Posterior cingulate gyrus (tissue), 11 donors: ENCODE data around the gene PLEKHA6.

Experiments
- DNase-seq, 10 donors: peaks; one replicate each; pipeline versions ENCODE4 v3.0.0 to v3.0.0-alpha.2; 2020 to 2021; ENCODE audit warnings: mixed read lengths in 3 of 10
- intact Hi-C: fragments of 100-400 bp; cut with DNase I; formaldehyde crosslinking; loops from one replicate; pipeline ENCODE4 v1.15.1; 2023

The PLEKHA6 gene

DNA sequence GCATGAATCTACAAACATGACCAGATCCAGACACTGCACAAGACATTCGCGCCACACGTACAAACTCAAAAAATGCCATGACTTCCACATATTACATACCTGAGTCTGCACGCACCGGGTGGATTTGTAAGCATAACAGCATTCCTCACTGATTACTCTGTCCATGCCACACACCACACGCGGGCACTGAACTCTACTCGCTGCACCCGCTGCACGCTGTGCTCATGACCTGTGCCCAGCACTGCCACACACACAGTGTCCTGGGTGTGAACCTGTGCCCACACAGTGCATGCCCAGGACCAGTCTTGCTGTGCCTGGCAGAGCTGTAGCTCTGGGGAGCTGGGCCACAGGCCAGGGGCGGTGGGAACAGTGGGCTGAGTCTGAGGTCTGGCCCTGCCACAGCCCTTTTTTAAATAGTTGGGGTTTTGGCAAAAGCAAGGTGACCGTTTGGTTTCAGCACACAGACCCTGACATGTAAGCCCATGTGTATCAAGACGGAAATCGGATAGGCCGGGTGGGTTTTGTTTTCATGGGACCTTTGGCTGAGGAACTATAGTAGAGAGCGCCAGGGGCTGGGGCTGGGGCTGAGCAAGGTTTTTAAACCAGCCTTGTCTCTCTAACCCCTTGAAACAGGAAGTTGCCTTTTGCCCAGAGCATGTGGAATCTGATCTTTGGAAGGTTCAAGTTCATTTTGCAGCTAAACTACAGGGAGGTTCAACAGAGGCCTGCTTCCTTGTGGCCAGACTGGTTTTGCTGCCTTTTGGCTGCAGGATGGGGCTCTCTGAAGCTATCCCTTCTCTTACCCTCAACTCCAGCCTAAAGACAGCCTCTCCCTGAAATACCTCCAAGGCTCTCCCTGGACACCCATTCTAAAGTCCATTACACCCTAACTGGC, 133.6 kb downstream of the PLEKHA6 start:
- intact Hi-C loops = no loop called here
- DNase-seq = peak in 1 of 10 donors; percentile 60

DNA sequence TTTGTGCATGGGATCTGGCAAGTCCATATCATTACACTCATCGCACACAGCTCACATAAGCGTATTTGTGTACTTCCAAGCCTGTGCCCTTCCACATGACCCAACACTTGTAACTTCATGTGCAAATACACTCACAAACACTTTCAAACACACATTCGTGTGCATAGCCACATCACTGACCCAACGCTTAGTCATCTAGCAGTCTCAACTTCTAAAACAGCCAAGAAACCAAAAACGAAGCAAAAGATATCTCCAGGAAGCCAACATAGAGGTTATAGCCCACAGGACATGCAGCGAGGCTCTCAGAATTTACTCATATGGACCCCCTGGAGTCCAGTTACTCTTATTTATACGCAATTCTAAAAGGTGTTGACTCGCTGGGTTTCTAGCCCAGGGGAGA, 135.1 kb downstream of the PLEKHA6 start:
- intact Hi-C loops = no loop called here
- DNase-seq = peak in 1 of 10 donors; percentile 9

DNA sequence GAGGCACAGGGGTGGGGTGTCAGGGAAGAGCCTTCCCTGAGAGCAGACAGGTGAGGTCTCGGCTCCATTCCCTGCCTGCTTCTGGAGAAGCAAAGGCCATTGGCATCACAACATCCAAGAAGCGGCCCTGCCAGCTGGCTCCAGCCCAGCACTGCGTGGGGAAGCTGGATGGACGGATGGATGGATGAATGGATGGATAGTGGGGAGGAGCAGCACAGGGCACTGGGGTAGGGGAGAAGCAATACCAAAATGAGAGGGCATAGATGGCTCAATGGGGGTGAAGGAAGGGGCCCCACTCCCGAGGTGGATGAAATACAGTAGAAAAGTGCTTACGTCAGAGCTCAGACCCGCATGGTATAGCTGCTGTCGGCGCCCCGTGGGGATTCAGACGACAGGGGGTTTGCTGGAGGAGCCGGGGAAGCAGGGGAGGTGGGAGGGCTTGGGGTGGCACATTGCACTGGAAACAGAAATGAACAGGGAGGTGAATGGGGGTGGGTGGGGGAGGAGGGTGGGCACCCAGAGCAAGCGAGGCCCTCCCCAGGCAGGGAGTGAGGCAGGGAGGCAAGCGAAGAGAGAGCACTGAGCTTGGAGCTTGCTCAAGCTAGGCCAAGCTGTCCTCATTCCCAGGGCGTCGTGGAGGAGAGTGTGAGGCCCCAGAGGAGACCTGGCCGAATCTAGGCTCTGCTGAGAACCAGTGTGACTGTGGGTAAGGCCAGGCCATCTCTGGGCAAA, 136.4 kb downstream of the PLEKHA6 start:
- DNase-seq = peak in 1 of 10 donors; percentile 61
- intact Hi-C loops = no loop called here

DNA sequence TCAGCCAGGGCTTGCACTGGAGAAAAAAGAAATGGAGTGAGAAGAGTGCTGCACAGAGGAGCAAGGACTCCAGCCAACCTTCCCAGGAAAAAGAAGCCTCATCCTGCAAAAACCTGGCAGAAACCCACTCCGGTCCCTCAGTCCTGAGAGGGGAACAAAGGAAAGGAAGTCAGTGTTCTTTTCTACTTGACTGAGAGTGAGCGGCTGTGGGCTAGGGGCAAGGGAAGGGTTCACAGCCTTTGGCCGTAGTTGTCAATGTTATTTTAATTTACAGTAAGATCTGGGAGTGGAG, 137.0 kb downstream of the PLEKHA6 start:
- peak in 1 of 10 donors; percentile 37 for DNase-seq
- intact Hi-C loops = no loop called here

DNA sequence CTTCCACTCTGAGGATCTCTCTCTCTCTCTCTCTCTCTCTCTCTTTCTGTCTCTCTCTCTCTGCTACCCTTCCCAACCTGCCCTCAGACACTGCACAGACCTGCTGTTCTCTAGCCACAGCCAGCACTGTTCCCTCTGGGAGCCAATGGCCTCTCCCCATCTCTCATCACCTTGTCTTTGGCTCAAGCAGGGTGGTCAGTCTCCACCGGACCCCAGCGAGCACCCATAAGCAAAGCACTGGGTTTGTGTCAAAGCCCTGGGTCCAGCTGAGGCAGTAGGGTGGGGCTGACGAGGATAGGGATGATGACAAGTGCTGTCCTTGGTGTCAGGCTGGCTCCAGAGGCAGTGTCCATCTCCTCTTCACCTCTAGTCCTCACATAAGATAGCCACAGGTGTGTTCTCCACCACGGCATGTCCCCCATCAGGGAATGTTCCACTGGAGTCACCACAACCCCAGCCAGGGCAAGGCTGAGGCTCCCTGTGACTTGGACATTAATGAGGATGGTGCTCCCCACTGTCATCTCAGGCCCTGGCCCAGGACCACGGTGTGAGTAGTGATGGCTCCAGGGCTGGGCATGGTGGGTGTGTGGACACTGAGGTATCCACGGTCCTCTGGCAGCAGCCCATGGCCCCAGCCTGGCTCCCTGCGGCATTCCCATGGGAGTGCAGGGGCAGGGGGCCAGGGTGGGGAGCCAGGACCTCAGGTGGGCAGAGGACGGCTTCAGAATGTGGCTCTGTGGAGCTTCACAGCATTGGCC, 137.5 kb downstream of the PLEKHA6 start:
- peak in 1 of 10 donors; percentile 73 for DNase-seq
- intact Hi-C loops = no loop called here

DNA sequence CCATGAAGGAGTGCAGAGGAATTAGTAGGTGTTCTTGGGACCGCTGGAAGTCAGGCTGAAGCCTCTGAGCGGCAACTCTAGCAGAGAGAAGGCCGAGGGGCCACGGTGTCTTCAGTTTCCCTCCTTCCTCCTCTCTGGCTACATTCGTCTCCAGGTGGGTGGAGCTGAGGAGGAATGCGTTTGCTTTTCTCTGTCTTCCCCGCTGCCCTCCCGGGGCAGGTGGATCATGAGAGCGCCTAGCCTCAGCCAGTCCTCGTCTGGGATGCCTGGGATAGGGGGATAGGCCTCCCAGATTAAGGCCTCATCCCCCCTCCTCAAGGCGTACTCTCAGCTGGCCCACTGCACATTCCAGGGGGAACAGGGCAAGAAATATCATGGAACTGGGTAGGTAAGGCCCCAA, 138.5 kb downstream of the PLEKHA6 start:
- intact Hi-C loops = no loop called here
- DNase-seq = peak in 1 of 10 donors; percentile 8

DNA sequence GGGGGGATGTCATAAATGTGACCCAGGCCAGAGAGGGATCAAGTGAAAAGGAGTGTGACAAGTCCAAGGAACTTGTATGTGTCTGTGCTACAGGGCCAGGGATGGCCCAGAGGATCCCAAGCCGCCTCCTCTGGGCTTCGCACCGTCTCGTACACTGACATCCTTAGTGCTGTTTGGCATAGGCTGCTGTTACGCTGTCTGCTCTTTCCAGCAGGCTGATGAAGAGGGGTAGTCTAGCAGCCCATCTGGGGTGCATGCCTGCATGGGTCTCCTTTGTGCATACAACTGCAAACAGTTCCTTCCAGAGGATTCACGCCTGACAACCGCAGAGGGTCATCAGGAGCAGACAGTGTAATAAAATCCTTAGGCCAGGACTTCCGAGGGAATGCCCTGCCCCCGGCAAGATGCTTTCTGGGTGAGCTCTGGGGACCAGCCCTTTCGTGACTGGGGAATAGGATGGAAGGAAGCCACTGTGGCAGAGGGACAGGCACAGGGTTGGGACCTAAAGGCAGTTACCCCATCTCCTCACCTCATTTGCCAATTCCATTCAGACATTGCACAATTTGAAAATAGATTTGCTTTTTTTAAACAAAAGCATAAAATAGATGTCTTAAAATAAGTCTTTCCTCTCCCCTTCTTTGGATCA, 139.6 kb downstream of the PLEKHA6 start:
- intact Hi-C loops = no loop called here
- DNase-seq = peak in 1 of 10 donors; percentile 81

DNA sequence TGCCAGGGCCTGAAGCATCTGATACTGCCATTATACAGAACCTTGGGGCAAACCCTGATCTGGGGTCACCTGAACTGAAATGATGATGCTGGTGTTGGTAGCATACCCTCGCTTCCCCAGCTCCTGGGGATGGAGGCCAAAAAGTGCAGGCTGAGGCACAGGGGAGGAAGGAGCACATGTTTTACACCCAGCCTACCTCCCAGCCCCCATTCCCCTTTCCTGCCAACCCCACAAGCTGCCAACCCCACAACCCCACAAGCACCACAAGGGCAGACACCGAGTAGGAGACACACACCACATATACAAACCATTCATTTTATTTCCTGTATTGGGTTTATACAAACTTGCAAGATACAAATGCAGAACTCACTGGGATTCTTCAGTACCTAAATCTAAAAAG, 141.2 kb downstream of the PLEKHA6 start:
- peak in 1 of 10 donors; percentile 62 for DNase-seq
- intact Hi-C loops = no loop called here

DNA sequence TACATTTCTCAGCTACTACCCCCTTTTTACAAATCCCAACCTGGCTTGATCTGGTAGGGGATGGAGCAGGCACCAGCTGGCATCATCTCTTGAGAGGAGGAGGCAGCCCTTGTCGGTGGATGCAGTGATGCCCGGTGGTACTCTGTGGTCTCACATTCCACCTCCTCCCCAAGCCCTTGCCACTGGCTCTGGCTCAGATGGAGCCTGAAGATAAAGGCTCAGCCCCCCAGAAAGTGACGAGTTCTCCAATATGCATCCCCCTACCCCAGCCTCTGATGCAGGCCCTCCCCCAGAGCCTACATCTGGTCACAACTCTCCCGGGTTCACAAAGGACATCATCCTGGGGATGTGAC, 142.1 kb downstream of the PLEKHA6 start:
- intact Hi-C loops = no loop called here
- peak in 1 of 10 donors; percentile 72 for DNase-seq

DNA sequence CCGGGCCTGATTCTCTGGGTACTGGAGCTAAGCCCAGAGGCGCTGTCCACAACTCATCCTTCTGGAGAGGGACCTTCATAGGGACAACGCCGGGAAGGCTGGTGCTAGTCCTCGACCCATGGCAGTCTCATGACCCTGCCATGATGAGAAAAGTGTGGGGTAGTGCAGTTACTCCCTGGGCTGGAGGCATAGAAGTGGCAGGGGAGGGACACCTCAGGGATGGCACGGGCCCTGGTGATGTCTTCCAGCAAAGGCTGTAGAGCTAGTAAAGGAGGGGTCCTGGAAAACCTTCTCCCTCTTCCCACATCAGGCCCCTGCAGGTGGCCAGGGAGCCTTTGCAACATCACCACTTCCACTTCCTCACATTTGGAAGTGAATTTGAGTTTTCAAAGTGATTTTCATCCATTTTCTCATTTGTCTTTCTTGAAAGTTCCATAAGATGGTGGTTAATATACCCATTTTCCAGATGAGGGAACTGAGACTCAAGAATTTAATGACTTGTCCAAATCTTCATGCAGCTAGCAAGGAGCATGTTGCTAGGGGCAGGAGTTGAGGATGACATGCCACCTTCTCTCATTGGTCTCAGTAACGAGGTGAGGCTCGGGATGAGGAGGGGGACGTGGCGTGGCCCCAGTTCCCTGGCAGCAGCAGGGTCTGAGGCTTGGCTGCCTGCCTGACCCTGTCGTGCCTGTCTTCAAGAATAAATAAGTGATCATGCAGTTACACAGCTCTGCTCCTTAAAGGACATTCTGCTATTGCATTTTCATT, 142.7 kb downstream of the PLEKHA6 start:
- intact Hi-C loops = no loop called here
- DNase-seq = peak in 2 of 10 donors; percentile 61 to 62

DNA sequence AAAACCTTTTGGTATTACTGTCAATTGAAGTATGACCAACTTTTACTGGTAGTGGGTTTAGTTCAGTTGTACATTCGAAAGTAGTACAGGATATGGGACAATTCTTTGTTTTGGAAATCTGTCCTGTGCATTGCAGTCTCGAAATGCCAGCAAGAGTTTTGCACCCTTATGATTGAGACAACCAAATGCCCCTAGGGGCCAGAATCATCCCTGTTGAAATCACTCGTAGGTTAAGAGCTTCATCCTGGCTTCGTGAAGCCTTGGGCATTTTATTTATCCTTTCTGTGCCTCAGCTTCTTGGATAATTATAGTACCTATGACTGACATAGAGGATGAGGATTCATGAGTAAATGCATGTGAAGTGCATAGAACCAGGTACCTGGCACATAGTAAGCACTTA, 143.5 kb downstream of the PLEKHA6 start:
- intact Hi-C loops = no loop called here
- DNase-seq = no peak

DNA sequence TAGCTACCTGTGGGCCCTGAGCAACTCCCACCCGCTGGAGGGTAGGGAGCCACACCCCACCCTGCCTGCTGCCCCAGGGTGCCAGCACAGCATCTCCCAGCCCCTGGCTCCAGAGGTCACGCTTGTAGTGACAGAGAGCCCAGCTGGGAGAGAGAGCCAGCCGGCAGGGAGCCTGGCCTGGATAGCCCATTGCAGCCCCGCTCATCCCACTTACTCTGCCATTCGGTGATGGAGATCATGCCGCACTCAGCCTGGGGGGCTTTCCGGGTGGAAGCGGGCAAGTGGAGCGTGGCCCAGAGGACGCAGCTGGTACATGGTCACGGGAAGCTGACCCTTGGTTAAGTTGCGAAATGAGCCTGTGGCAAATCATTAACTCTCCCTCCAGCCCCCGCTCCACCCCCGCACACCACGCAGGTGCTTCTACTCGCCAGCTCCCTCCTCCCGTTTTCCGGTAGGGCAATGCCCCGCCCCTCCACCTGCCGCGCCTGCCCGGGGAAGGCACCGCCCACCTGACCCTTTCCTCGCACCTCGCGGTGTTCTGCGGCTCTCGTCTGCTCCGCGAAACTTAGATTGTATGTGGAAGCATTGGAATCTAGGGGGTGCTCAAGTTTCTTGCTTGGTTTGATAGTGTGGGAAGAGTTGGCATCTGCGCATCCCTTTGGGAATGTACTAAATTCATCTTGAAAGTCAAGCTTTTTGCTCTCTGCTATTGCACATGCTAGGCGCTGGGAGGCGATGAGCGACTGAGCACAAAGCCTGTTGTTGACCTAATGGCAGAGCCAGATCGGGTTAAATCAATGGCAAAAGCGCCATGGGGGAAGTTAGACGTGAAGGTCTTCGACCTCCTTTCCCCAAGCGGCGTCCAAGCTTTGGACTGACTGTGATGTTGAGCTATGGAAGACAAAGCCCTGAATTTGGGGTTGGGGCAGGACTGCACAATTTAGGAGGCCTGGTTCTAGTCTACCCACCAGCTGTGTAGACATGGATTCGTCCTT, 145.8 kb downstream of the PLEKHA6 start, which contains the start of gene GOLT1A:
Gene GOLT1A (minus strand): TSS at position 321 of the 995 bp plus-strand sequence. CDS start 82 bp downstream, at position 239.
- peak in 9 of 10 donors; percentile 59 to 96 (median 67) for DNase-seq
- intact Hi-C loops = loop anchor here (1.0 kb wide), 1 partner anchor 149 kb away; no protein-coding TSS in a partner anchor

DNA sequence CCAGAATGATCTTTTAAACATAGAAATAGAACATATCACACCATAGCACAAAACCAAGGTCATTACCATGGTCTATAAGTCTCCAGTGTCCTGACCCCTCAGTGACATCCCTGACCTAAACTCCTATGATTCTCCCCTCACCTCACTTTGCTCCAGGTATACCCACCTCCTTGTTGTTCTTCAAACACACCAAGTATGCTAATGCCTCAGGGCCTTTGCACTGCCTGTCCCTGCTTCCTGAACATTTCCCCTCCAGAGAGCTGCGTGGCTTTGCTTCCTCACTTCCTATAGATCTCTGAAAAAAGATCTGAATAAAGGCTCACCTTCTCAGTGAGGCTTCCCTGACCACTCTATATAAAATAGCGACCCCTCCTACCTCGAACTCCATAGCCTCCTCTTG, 147.0 kb downstream of the PLEKHA6 start:
- intact Hi-C loops = no loop called here
- DNase-seq = no peak

DNA sequence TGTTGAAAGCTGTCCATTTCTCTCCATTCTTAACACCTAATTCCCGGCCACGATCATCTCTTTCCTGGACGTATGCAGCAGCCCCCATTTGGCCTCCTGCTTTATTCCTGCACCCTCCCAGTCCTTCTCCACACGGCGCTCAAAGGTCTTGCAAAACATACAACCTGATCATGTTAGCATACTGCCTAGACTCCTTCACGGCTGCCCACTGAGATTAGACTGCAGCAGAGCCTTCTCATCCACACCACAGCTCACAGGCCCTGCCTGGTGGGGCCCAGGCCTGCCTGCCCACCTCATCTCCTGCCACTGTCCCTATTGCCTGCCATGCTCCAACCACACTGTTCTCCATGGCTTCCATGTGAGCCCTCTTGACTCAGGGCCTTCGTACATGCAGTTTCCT, 148.7 kb downstream of the PLEKHA6 start:
- DNase-seq = peak in 1 of 10 donors; percentile 42

DNA sequence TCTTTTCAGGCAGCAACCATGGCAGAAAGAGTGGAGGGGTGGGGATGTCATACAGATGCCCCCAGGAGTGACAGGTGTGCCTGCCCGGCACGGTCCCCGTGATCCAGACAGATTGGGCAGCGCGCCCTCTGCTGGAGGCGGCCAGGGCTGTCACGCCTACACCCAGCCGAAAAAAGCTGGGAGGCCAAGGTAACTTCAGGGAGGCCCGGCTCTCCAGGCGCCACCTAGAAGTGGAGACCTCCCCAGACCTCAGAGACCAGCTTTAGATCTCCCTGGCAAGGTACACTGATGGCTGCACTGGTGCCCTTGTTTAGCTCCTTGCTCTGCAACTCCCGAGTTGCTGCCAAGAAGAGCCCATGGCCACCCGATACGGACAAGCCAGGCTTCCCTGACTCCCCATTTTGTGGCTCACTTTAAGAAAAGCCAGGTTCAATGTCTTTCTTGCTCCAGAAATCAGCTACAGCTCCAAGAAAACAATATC, 152.6 kb downstream of the PLEKHA6 start:
- intact Hi-C loops = loop anchor here (2.0 kb wide), 2 partner anchors 44 to 346 kb away; partner anchors contain the start of gene SNRPE

More for the DNA sequence above, 148.7 kb downstream of the PLEKHA6 start:
- intact Hi-C loops = no loop called here

DNA sequence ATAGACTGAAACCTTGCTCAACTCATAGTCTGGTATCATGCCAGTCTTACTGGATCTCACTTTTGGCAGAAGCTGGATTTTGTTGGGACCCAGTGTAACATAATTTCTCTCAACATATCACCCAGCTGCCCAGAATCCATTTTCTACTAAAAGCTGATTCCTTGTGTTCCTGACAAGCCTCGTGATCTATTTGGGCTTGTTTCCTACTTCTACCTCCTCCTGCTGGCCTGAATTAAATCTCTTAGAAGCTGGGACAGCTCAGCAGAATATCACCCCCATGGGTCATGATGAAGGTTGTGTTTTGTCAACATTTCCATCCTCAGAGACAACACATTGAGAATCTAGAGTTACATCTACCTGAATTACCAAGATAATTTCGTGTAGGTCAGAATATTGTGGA, 153.6 kb downstream of the PLEKHA6 start:
- DNase-seq = no peak
- intact Hi-C loops = loop anchor here (2.0 kb wide), 2 partner anchors 43 to 345 kb away; partner anchors contain the start of gene SNRPE

More for the DNA sequence above, 152.6 kb downstream of the PLEKHA6 start:
- peak; percentile 43 to 96 (median 71) for DNase-seq

DNA sequence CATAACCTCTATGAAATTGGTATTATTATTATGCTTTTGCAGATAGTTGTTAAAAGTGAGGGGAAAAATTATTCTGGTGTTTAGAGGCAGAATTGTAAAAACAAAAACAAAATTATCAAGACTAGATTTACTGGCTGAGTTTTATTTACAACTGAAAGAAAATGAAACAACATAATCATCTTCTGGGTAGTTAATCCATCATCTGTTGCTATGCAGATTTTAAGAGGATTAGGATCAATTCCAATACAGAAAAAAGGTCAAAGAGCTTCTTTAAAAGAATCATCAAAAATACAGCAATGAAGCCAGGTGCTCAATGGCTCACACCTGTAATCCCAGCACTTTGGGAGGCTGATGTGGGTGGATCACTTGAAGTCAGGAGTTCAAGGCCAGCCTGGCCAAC, 154.2 kb downstream of the PLEKHA6 start:
- intact Hi-C loops = no loop called here
- no peak for DNase-seq

DNA sequence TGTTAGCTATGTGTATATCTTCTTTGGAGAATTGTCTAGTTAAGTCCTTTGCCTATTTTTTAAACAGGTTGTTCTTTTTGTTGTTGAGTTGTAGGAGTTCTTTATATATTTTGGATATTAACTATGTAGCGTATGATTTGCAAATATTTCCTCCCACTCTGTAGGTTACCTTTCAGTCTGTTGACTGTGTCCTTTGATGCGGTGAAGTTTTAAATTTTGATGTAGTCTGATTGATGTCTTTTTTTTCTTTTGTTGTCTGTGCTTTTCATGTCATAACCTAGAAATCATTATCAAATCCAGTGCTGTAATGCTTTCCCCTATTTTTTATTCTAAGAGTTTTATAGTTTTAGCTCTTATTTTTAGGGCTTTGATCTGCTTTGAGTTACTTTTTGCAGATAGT, 154.8 kb downstream of the PLEKHA6 start:
- DNase-seq = no peak
- intact Hi-C loops = no loop called here
